G401.6 (cell line): ENCODE measurements around the gene TBCD.

Experiments
- FAIRE-seq: peaks from 2 replicates; lab custom pipeline; 2012; peaks lifted over from hg19 to GRCh38; lab: Jason Lieb, UNC

Gene TBCD

GRCh38 chr17:82751571-82752370 lies at the start of gene TBCD:
Gene TBCD, plus strand, starts transcription at chr17:82752065. Its CDS starts 129 bp downstream, at chr17:82752194.
- FAIRE-seq, result no peak

- FAIRE-seq, result no peak
These were observed 49.5 kb upstream of the TBCD start for GRCh38 chr17:82702231-82702927.

GRCh38 chr17:82703036-82703745 lies 48.7 kb upstream of the TBCD start:
- no peak for FAIRE-seq

- FAIRE-seq, result no peak
These were observed 47.7 kb upstream of the TBCD start for GRCh38 chr17:82703935-82704865.

DNA sequence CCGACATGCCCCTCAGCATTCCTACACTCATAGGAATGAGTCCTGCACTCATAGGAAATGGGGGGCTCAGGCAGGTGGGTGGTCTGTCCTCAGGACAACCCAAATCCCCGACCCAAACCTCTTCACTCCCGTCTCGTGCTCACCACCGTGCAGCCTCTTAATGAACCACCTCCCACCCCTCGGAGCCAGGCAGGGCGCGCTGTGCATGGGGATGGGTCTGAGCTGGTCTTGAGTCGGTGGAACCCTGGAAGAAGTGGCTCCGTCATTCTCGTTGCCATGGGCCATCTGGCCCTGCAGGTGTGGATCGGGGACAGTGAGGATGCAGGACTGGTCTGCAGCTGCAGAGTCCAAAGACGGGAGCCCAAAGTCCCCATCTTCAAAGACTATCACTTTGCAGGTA lies 47.0 kb upstream of the TBCD start:
- no peak for FAIRE-seq

- no peak for FAIRE-seq
These were observed 46.1 kb upstream of the TBCD start for GRCh38 chr17:82705756-82706155.

GRCh38 chr17:82709024-82709675 lies 42.7 kb upstream of the TBCD start:
- no peak for FAIRE-seq

DNA sequence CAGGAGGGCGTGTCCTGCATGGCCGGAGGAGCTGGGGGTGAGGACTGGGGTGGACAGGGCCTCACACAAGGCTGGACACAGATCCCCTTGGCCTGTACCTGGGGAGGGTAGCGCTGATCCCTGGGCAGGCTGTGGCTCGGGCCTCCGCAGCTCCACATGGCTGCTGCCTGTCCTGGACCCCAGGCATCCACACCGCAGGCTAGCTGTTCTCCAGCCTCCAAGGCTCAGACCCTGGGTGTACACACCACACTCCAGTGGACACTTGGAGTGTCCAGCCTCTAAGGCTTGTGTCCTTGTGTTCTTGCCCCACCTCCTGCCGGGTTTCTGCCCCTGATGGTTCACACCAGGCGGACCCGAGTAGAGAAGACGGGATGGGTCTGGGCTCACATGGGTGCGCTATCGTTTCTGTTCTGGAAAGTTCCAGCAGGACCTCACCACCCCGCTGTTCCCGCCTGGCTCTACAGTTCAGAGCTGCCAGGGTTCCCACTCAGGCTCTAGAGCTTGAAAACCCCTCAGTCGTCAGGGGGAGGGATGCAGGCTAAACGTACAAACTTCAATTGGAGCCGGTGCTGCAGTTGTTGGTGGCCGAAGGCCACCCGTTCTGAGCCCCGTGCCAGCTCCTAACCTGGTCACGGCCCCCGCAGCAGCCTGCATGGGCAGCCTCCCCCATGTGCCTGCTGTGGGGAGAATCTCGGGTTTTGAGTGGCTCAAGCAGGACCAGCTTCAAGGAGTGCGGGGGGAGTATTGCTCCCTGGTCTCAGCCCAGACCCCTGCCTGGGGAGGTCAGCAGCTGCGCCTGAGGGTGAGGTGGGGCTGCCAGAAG lies 42.0 kb upstream of the TBCD start:
- FAIRE-seq, result no peak

DNA sequence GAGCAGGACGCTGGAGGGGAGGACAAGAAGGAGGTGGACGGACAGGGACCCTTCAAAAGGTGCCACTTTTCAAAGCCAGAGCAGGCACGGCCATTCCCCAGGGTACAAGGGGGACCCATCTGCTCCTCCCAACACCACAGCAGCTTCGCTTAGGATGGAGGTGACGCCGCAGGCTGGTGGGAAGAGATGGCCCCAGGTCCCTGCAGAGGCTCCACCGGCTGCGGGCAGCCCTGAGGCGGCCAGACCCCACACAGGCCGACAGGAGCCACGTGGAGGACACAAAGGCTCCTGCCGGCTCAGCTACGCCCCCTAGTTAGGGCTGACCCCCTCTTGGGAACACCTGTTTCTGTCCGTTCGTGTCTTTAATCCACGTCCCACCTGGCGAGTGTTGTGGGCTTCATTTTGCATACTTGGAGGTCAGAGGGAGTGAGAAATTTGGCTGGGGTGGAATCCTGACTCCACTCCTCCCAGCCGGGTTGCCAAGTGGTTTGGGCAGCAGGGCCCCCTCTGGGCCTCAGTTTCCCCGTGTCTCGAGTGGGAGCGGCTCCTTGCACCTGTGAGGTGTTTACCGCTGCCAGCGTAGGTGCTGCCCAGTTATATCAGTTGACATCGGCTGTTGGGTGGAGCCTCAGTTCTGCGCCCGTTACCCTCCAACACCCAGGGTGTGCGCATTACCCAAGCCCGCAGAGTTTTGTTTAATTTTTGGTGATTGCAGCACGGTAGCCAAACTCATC lies 41.2 kb upstream of the TBCD start:
- FAIRE-seq, result no peak

DNA sequence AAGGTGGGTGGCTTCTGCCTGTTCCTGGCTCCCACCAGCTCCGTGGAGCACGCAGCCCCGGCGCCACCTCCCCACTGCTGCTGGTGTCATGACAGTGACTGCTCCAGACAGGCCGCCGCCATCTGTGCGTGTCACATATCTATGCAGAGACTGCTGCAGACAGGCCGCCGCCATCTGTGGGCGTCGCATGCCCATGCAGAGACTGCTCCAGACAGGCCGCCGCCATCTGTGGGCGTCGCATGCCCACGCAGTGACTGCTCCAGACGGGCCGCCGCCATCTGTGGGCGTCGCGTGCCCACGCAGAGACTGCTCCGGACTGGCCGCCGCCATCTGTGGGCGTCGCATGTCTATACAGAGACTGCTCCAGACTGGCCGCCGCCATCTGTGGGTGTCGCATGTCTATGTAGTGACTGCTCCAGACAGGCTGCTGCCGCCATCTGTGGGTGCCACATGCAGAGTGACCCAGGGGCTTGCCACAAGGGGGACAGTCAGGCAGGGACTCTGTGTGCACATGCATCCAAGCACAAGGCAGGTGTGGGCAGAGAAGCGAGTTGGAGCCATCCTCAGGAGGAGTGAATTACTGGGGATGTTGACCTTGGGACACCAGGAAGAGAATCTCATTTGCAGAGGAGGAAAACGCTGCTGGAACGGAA lies 38.7 kb upstream of the TBCD start:
- no peak for FAIRE-seq

DNA sequence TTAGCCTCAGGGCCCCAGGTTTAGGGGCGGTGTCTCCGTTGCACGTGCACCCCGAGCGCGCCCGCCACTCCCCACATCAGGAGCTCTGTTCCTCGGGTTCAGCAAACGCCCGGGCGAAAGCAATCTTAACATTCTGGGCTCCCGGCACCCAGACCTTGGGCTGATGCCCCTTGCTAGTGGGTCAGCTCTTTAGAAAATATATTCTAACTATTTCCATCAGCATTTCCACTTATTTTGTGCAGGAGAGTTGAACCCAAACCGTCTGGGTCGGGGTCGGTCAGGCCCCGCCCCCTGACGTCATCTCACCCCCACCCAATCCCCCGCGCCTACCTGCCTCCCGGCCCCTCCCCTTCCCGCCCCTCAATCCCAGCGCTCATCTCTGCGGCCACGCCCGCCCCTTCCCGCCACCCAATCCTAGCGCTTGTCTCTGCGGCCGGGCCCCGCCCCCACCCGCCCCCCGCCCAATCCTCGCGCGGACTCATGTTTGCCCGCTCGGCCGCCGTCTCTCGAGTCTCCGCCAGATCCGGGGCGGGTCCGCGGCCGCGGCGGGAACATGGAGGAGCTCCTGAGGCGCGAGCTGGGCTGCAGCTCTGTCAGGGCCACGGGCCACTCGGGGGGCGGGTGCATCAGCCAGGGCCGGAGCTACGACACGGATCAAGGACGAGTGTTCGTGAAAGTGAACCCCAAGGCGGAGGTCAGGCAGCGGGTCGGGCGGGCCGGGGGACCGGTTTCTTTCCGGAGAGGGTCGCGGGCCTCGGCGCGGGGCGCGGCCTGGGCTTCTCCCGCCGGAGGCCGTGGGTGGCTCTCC lies 35.5 kb upstream of the TBCD start, which contains the start of gene FN3KRP:
FN3KRP (plus strand) TSS at position 504 of the 808 bp plus-strand sequence; CDS start at position 554, 50 bp downstream.
- no peak for FAIRE-seq

GRCh38 chr17:82718986-82719685 lies 32.7 kb upstream of the TBCD start:
- FAIRE-seq, result no peak

GRCh38 chr17:82720204-82720603 lies 31.7 kb upstream of the TBCD start:
- no peak for FAIRE-seq

DNA sequence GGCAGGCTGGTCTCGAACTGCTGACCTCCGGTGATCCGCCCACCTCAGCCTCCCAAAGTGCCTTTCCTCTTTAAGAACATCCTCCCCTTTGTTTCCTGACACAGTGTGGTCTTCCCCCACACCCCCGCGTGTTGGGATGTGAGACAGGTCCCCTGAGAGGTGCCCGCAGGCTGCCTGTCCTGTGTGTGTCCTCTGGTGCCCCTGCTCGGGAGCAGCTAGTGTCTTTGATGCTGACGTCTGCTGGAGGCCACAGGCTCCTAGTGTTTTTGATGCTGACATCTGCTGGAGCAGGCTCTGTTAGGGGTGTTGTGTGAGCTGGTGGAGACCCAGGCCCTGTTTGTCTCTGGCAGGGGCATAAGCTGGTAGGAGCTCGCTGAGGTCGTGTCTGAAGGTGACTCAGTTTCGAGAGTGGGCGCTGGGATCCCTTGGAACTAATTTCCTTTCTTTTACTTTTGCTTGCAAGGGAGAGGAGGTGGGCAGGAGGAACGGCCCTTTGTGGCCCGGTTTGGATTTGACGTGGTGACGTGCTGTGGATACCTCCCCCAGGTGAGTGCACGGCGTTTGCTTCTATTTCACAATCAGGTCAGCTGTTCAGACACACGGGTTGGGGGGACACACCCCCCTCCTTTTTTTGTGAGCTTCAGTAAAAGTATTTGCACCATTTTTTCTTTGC lies 29.4 kb upstream of the TBCD start:
- FAIRE-seq, result no peak

DNA sequence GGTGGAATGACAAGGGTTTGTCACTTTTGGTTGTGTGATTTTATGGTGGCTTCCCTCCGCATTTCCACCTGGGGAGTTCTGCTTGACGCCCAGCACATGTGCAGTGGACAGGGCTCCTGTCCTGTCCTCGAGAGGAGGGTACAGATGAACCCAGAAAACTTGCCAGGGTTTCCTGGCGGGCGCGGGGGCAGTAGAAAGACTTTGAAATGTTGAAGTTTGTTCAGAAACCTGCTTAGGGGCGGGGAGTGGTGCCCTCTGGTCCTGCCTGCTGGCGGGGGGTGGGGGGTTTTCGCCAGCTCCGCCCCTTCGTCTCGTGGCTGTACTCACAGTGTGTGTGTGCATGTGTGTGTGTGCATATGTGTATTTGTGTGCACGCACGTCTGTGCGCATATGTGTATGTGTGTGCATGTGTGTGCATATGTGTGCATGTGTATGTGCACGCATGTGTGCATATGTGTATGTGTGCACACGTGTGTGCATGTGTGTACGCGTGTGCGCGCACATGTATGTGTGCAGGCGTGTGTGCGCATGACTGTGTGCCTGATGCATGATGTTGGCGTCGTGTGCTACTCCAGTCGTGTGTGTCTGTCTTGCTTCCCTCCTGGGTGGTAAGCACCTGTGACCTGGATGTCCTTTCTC lies 28.6 kb upstream of the TBCD start:
- no peak for FAIRE-seq

DNA sequence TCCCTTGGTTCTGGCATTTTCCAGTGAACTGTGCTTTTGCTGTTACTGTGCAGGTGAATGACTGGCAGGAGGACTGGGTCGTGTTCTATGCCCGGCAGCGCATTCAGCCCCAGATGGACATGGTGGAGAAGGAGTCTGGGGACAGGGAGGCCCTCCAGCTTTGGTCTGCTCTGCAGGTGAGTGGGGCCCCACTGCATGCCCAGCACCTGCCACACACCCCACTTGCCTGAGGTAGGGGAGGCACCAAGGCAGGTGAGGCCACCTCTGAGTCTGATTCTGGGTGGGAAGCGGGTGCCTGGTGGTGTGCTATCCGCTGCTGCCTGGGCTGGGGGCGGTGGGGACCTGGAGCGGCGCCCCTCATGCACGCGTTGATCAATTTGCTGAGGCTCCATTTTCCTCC lies 25.4 kb upstream of the TBCD start:
- FAIRE-seq, result no peak
